GM19099 (cell line): ENCODE results near the gene LDB2.

Experiments used
- POLR2A ChIP-seq: IDR thresholded peaks from 3 replicates; pipeline ENCODE4 v1.6.1; 2011; ENCODE audit warnings: low read depth; ENCODE audit not compliant: insufficient read length; ENCODE audit errors: extremely low read depth

LDB2 gene

GRCh38 chr4:16663307-16663706, 235.1 kb downstream of the LDB2 start:
- no peak for TF ChIP-seq POLR2A

GRCh38 chr4:16661813-16662212, 236.6 kb downstream of the LDB2 start:
- no peak for TF ChIP-seq POLR2A

DNA sequence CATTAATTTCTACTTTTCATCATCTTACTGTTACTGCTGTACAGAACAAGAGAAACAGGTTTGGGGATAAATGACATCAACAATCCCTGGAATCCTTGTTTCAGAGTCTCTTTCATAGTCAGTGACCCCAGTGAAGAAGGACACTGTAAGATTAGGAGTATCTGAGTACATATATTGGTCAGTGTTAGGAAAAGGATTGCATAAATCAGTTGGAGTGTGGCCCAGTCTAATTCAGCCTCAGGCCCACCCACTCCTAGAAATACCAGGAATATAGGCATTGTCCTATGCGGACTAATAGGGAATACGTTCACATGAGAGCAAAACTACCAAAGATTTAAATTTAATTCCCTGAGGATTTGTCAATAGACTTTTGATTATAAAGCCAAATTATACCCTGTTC, 237.8 kb downstream of the LDB2 start:
- TF ChIP-seq POLR2A, result no peak

DNA sequence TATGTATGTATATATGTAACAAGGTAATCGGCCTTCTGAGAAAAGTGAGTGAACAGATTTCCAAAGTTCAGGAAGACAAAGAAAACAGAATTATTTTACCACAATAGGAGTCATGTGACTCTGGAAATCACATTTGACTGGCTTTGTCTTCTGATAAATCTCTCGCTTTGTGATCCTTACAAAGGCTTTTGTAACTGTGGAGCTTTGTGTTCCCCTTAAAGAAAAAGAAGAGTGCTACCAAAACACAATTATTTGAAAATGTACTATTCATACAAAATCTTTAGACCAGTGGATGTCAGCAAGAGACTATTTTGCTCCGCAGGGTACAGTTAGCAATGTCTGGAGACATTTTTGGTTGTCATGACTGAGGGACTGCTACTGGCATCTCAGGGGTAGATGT, 238.8 kb downstream of the LDB2 start:
- no peak for TF ChIP-seq POLR2A

DNA sequence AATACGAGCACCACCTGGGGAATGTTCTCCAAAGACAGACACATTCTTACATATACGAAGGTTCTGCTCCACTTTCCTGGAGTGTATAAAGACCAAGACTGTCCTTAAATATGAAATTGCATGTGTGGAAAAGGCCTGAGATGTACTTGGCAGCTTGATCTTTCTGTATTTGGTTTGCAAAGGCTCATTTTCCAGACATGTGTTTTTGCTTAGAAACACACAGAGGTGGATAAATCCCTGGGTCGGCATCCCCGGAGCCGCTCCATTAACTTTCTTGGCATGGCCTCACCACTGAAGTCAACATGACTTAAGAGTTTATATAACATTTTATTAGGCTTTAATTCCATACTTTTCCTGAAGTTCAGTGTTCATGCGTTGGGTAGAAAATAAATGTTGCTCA, 239.4 kb downstream of the LDB2 start:
- TF ChIP-seq POLR2A, result no peak

- no peak for TF ChIP-seq POLR2A
Observed at GRCh38 chr4:16658183-16658582, 240.3 kb downstream of the LDB2 start.

- no peak for TF ChIP-seq POLR2A
Observed at GRCh38 chr4:16655111-16655510, 243.3 kb downstream of the LDB2 start.

DNA sequence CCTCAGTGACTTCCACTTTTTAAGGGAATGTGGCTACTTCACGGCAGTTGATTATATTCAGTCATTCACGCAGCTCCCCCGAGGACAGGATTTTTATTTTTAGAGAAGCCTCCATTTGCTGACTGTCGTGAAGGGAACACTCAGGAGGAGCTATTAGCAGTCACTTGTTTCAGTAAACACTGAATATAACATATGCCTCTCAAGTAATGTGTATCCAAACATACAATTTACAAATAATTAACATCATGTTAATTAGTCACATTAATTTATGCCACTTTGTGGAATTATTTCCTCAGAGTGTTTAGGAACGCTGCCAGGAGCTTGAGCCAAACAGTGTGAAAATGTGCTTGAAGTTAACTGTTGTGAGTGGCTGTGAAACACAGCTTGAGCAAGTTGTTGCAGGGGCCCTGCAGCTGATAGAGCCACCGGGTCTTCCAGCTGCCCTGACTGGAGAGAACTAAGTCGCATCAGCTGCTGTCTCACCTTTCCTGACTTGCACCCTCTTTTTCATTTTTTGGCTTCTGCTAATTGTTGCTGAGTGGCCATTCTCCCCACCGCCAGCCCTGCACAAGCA, 245.6 kb downstream of the LDB2 start:
- no peak for TF ChIP-seq POLR2A

GRCh38 chr4:16646459-16646858, 252.0 kb downstream of the LDB2 start:
- no peak for TF ChIP-seq POLR2A

DNA sequence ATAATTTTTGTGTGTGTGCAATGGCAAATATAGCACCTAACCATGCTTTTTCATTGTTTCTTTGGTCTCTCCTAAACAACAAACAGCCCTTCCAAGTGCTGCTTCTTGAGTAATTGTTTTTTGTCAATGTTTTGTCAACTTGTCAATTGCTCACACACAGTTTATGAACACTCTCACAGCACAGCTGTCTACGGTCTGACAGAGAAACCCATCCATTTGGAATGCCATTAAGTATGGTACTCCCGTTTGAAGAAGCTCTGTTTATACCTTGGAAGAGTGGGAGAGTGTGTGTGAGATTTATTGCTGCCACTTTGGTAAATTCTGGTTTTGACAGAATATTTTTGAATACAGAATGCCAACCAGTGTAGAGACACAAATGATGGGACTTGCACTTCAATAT, 254.6 kb downstream of the LDB2 start:
- TF ChIP-seq POLR2A, result no peak

- TF ChIP-seq POLR2A, result no peak
Observed at GRCh38 chr4:16642897-16643296, 255.5 kb downstream of the LDB2 start.

- TF ChIP-seq POLR2A, result no peak
Observed at GRCh38 chr4:16641971-16642370, 256.5 kb downstream of the LDB2 start.

GRCh38 chr4:16636912-16637630, 261.4 kb downstream of the LDB2 start:
- no peak for TF ChIP-seq POLR2A

GRCh38 chr4:16636304-16636703, 262.1 kb downstream of the LDB2 start:
- TF ChIP-seq POLR2A, result no peak

- TF ChIP-seq POLR2A, result no peak
Observed at GRCh38 chr4:16627999-16628398, 270.4 kb downstream of the LDB2 start.

- no peak for TF ChIP-seq POLR2A
Observed at GRCh38 chr4:16626945-16627344, 271.5 kb downstream of the LDB2 start.

DNA sequence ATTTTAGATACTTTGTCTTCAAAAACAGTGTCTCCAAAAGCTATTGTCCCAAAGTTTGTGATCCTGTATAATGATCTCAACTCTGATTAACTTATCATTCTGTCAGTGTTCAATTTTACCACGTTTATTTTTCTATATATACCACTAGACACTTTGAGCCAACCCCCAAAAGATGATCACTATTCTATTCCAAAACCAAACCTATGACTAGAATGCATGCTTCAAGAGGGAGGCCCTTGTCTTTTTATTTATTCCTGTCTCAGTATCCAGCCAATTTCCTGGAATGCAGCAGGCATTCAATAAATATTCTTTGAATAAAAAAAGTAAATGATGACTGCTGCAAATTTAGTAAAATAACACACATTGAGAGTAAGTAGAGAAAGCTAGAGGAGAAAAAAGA, 275.6 kb downstream of the LDB2 start:
- TF ChIP-seq POLR2A, result no peak
